Peyer's patch (tissue), 4 donors: ENCODE data around the gene PIGQ. TPM values are rescaled to one million over a fixed set of nuclear protein-coding genes. Genes with fewer than 3 reads are reported as not detected.

ENCODE experiments used
- DNase-seq, 3 donors: peaks; one replicate each; pipeline ENCODE4 v3.0.0-alpha.2; 2017 to 2019
- H3K27ac ChIP-seq, 4 donors: fragments of 200-600 bp; sonication (generic); one replicate each; pipeline ENCODE4 v1.5.1; 2016 to 2019
- H3K27me3 ChIP-seq, 2 donors: fragments of 200-600 bp; sonication (generic); one replicate each; pipeline ENCODE4 v1.5.1; 2019
- H3K36me3 ChIP-seq, 3 donors: fragments of 200-600 bp; sonication (generic); one replicate each; pipeline ENCODE4 v1.5.1; 2016 to 2019
- H3K4me1 ChIP-seq, 4 donors: fragments of 200-600 bp; sonication (generic); one replicate each; pipeline ENCODE4 v1.5.1; 2016 to 2019
- H3K4me3 ChIP-seq, 4 donors: fragments of 200-600 bp; sonication (generic); 1 replicate in 3 of 4; 2 replicates in 1 of 4; pipeline ENCODE4 v1.5.1; 2016 to 2019; ENCODE audit warnings: mild to moderate bottlenecking in 1 of 4
- H3K9me3 ChIP-seq, 4 donors: fragments of 200-600 bp; sonication (generic); one replicate each; pipeline ENCODE4 v1.5.1; 2016 to 2019; ENCODE audit warnings: mild to moderate bottlenecking in 1 of 4
- CTCF ChIP-seq, 6 experiments: fragments of 450-650 bp in 4 of 6; fragments of 200-600 bp in 2 of 6; sonication (generic) in 1 of 6; IDR thresholded peaks; one replicate each; pipeline ENCODE4 v1.5.1; 2017 to 2019; ENCODE audit warnings: antibody characterized with exemption in 6 of 6, mild to moderate bottlenecking in 3 of 6, moderate library complexity in 1 of 6
- POLR2A ChIP-seq, 2 donors: fragments of 450-650 bp; IDR thresholded peaks; one replicate each; pipeline ENCODE4 v1.5.1; 2017; ENCODE audit warnings: antibody characterized with exemption in 2 of 2, mild to moderate bottlenecking in 2 of 2, moderate library complexity in 2 of 2
- total RNA-seq, 4 donors: library from RNA; depleted of rRNA; stranded (reverse); fragments of >200 nt; gene quantifications; one replicate each; pipeline ENCODE4 v1.1.0, GENCODE V29; 2016

Gene PIGQ
- total RNA-seq, 4 donors from 2014 or later, result 33.1 to 65.6 (median 55.2) TPM

GRCh38 chr16:572865-573650, 3.3 kb downstream of the PIGQ start:
- Histone ChIP-seq H3K4me3 (no peak overlapping the region), H3K36me3 (peaks cover 0 to 17% (median 0%) of the 10 kb centered on the region in 3 donors), H3K27me3 (no peaks in the 10 kb centered on the region), H3K9me3 (no peaks in the 10 kb centered on the region), H3K4me1 (peaks cover 5 to 23% (median 12%) of the 10 kb centered on the region in 4 donors), H3K27ac (no peak overlapping the region)
- DNase-seq, result no peak
- TF ChIP-seq POLR2A (IDR thresholded peaks at IDR 0.05) (no peak), CTCF (IDR thresholded peaks at IDR 0.05) (no peak)

- H3K4me1 ChIP-seq, result peaks cover 3 to 18% (median 6%) of the 10 kb centered on the region in 4 donors
- no peaks in the 10 kb centered on the region for H3K27me3 ChIP-seq
- no peak for DNase-seq
- no peak for TF ChIP-seq CTCF (IDR thresholded peaks at IDR 0.05)
- TF ChIP-seq POLR2A (IDR thresholded peaks at IDR 0.05), result no peak
- H3K36me3 ChIP-seq, result peaks cover 0 to 17% (median 0%) of the 10 kb centered on the region in 3 donors
- H3K9me3 ChIP-seq, result no peaks in the 10 kb centered on the region
- no peak overlapping the region for H3K4me3 ChIP-seq
- no peak overlapping the region for H3K27ac ChIP-seq
These were observed 4.4 kb downstream of the PIGQ start for GRCh38 chr16:574021-574760.

GRCh38 chr16:575354-576196, 5.8 kb downstream of the PIGQ start:
- H3K27ac ChIP-seq, result no peak overlapping the region
- no peak for DNase-seq
- no peaks in the 10 kb centered on the region for H3K9me3 ChIP-seq
- no peak overlapping the region for H3K4me3 ChIP-seq
- H3K27me3 ChIP-seq, result no peaks in the 10 kb centered on the region
- no peak for TF ChIP-seq CTCF (IDR thresholded peaks at IDR 0.05)
- no peak for TF ChIP-seq POLR2A (IDR thresholded peaks at IDR 0.05)
- H3K4me1 ChIP-seq, result peaks cover 0 to 13% (median 3%) of the 10 kb centered on the region in 4 donors
- H3K36me3 ChIP-seq, result peaks cover 0 to 17% (median 0%) of the 10 kb centered on the region in 3 donors

GRCh38 chr16:576197-576822, 6.5 kb downstream of the PIGQ start:
- Histone ChIP-seq H3K27ac (no peak overlapping the region), H3K4me1 (peaks cover 0 to 6% (median 0%) of the 10 kb centered on the region in 4 donors), H3K9me3 (no peaks in the 10 kb centered on the region), H3K36me3 (peaks cover 0 to 17% (median 0%) of the 10 kb centered on the region in 3 donors), H3K27me3 (no peaks in the 10 kb centered on the region), H3K4me3 (no peak overlapping the region)
- no peak for DNase-seq
- TF ChIP-seq POLR2A (IDR thresholded peaks at IDR 0.05) (no peak), CTCF (IDR thresholded peaks at IDR 0.05) (no peak)

- no peaks in the 10 kb centered on the region for H3K27me3 ChIP-seq
- H3K4me3 ChIP-seq, result no peak overlapping the region
- H3K36me3 ChIP-seq, result peaks cover 0 to 17% (median 0%) of the 10 kb centered on the region in 3 donors
- peaks cover 0 to 6% (median 0%) of the 10 kb centered on the region in 4 donors for H3K4me1 ChIP-seq
- H3K9me3 ChIP-seq, result no peaks in the 10 kb centered on the region
- no peak for DNase-seq
- TF ChIP-seq CTCF (IDR thresholded peaks at IDR 0.05), result no peak
- no peak for TF ChIP-seq POLR2A (IDR thresholded peaks at IDR 0.05)
- no peak overlapping the region for H3K27ac ChIP-seq
These were observed 7.0 kb downstream of the PIGQ start for GRCh38 chr16:576823-577201.
